ENCODE results near the gene CPEB3. TPM values are rescaled to one million over a fixed set of nuclear protein-coding genes. Genes with fewer than 3 reads are reported as not detected.

The CPEB3 gene
- total and polyA plus RNA-seq, 9 of the 15 experiments (the other 6 are each of a cell fraction or from before 2014, with no cell fraction given), result 0.15 to 1.2 (median 0.51) TPM

- TF ChIP-seq THRB (CRISPR knock-in tag; conservative IDR thresholded peaks at IDR 0.05) (no peak), YBX1 (IDR thresholded peaks at IDR 0.05) (no peak), ZNF699 (CRISPR knock-in tag; IDR thresholded peaks at IDR 0.05; ENCODE audit: insufficient replicate concordance) (no peak), PTBP1 (IDR thresholded peaks at IDR 0.05; ENCODE audit: low read depth, low read length) (no peak), RFX7 (CRISPR knock-in tag; IDR thresholded peaks at IDR 0.05) (no peak), ESRRB (CRISPR knock-in tag; IDR thresholded peaks at IDR 0.05; ENCODE audit: borderline replicate concordance) (no peak), HOXB6 (CRISPR knock-in tag; IDR thresholded peaks at IDR 0.05; ENCODE audit: borderline replicate concordance) (no peak), CC2D1A (IDR thresholded peaks at IDR 0.05) (no peak), ZNF766 (CRISPR knock-in tag; conservative IDR thresholded peaks at IDR 0.05) (peak; percentile 81), ELK1 (CRISPR knock-in tag; IDR thresholded peaks at IDR 0.05) (no peak), ILK (tag; IDR thresholded peaks at IDR 0.05; ENCODE audit: borderline replicate concordance, low read depth) (no peak), ZNF174 (CRISPR knock-in tag; IDR thresholded peaks at IDR 0.05) (no peak), PTTG1 (tag; IDR thresholded peaks at IDR 0.05; ENCODE audit: low read depth) (peak; percentile 53; the same call in 1 of the 2 replicates), ZNF311 (CRISPR knock-in tag; IDR thresholded peaks at IDR 0.05) (0 out of 2 replicates have a peak, but pooled peaks have one; percentile 17)
- TF ChIP-seq, protein P1, sequence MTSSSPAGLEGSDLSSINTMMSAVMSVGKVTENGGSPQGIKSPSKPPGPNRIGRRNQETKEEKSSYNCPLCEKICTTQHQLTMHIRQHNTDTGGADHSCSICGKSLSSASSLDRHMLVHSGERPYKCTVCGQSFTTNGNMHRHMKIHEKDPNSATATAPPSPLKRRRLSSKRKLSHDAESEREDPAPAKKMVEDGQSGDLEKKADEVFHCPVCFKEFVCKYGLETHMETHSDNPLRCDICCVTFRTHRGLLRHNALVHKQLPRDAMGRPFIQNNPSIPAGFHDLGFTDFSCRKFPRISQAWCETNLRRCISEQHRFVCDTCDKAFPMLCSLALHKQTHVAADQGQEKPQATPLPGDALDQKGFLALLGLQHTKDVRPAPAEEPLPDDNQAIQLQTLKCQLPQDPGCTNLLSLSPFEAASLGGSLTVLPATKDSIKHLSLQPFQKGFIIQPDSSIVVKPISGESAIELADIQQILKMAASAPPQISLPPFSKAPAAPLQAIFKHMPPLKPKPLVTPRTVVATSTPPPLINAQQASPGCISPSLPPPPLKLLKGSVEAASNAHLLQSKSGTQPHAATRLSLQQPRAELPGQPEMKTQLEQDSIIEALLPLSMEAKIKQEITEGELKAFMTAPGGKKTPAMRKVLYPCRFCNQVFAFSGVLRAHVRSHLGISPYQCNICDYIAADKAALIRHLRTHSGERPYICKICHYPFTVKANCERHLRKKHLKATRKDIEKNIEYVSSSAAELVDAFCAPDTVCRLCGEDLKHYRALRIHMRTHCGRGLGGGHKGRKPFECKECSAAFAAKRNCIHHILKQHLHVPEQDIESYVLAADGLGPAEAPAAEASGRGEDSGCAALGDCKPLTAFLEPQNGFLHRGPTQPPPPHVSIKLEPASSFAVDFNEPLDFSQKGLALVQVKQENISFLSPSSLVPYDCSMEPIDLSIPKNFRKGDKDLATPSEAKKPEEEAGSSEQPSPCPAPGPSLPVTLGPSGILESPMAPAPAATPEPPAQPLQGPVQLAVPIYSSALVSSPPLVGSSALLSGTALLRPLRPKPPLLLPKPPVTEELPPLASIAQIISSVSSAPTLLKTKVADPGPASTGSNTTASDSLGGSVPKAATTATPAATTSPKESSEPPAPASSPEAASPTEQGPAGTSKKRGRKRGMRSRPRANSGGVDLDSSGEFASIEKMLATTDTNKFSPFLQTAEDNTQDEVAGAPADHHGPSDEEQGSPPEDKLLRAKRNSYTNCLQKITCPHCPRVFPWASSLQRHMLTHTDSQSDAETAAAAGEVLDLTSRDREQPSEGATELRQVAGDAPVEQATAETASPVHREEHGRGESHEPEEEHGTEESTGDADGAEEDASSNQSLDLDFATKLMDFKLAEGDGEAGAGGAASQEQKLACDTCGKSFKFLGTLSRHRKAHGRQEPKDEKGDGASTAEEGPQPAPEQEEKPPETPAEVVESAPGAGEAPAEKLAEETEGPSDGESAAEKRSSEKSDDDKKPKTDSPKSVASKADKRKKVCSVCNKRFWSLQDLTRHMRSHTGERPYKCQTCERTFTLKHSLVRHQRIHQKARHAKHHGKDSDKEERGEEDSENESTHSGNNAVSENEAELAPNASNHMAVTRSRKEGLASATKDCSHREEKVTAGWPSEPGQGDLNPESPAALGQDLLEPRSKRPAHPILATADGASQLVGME (CRISPR knock-in tag; IDR thresholded peaks at IDR 0.05), result no peak
These were observed 50.4 kb downstream of the CPEB3 start (continued) for GRCh38 chr10:92240289-92241157.

Data from K562 (cell line).